GM18505 (cell line): ENCODE data around the gene CCDC146.

Experiments
- ATAC-seq: cut with Tn5 transposase; IDR thresholded peaks from one replicate; pipeline ENCODE4 v1.9.1; 2021; ENCODE audit not compliant: unreplicated experiment
- POLR2A ChIP-seq: IDR thresholded peaks from 4 replicates; pipeline ENCODE4 v1.6.1; 2011; ENCODE audit warnings: borderline replicate concordance; ENCODE audit not compliant: insufficient read depth, insufficient read length; ENCODE audit errors: extremely low read depth

Gene CCDC146

GRCh38 chr7:77293046-77293445 lies 170.6 kb downstream of the CCDC146 start:
- TF ChIP-seq POLR2A: no peak
- no peak for ATAC-seq

GRCh38 chr7:77295549-77295948 lies 173.1 kb downstream of the CCDC146 start:
- ATAC-seq: no peak
- TF ChIP-seq POLR2A: no peak

GRCh38 chr7:77306231-77307067 lies 184.0 kb downstream of the CCDC146 start:
- TF ChIP-seq POLR2A: no peak
- ATAC-seq: no peak

GRCh38 chr7:77308792-77309191 lies 186.4 kb downstream of the CCDC146 start:
- TF ChIP-seq POLR2A: no peak
- ATAC-seq: no peak

- ATAC-seq: no peak
- TF ChIP-seq POLR2A: no peak
Measured at GRCh38 chr7:77309714-77310220, 187.4 kb downstream of the CCDC146 start.

GRCh38 chr7:77310982-77311381 lies 188.6 kb downstream of the CCDC146 start:
- no peak for ATAC-seq
- no peak for TF ChIP-seq POLR2A

- ATAC-seq: no peak
Measured at GRCh38 chr7:77313085-77313484, 190.7 kb downstream of the CCDC146 start.

GRCh38 chr7:77313876-77314480 lies 191.6 kb downstream of the CCDC146 start:
- ATAC-seq: no peak
- TF ChIP-seq POLR2A: no peak

More at GRCh38 chr7:77313085-77313484, 190.7 kb downstream of the CCDC146 start:
- no peak for TF ChIP-seq POLR2A

- ATAC-seq: no peak
- TF ChIP-seq POLR2A: no peak
Measured at GRCh38 chr7:77315182-77315591, 192.8 kb downstream of the CCDC146 start.

GRCh38 chr7:77316219-77316978 lies 194.0 kb downstream of the CCDC146 start:
- ATAC-seq: no peak
- no peak for TF ChIP-seq POLR2A

- ATAC-seq: no peak
- TF ChIP-seq POLR2A: no peak
Measured at GRCh38 chr7:77318019-77318418, 195.6 kb downstream of the CCDC146 start.

GRCh38 chr7:77320137-77320536 lies 197.7 kb downstream of the CCDC146 start:
- no peak for TF ChIP-seq POLR2A
- ATAC-seq: no peak

- TF ChIP-seq POLR2A: no peak
- no peak for ATAC-seq
Measured at GRCh38 chr7:77320714-77321113, 198.3 kb downstream of the CCDC146 start.
